Transverse colon (tissue), 4 donors: Measurements from ENCODE around the gene ADRB1. TPM values are rescaled to one million over a fixed set of nuclear protein-coding genes. Genes with fewer than 3 reads are reported as not detected.

Source experiments
- DNase-seq: peaks from one replicate; pipeline ENCODE4 v3.0.0-alpha.2; 2019
- H3K27ac ChIP-seq, 4 donors: fragments of 200-600 bp; sonication (generic); 2 replicates each; pipeline ENCODE4 v1.5.1; 2016 to 2018; ENCODE audit warnings: inconsistent platforms in 4 of 4
- H3K27me3 ChIP-seq: fragments of 200-600 bp; sonication (generic); 2 replicates; pipeline ENCODE4 v1.5.1; 2017; ENCODE audit warnings: inconsistent platforms
- H3K36me3 ChIP-seq, 4 donors: fragments of 200-600 bp; sonication (generic); 2 replicates each; pipeline ENCODE4 v1.5.1; 2017 to 2019; ENCODE audit warnings: inconsistent platforms in 4 of 4
- H3K4me1 ChIP-seq, 4 donors: fragments of 200-600 bp; sonication (generic); 2 replicates each; pipeline ENCODE4 v1.5.1; 2017 to 2020; ENCODE audit warnings: inconsistent platforms in 4 of 4
- H3K4me3 ChIP-seq, 4 donors: fragments of 200-600 bp; sonication (generic); 1 replicate in 1 of 4; 2 replicates in 3 of 4; pipeline versions ENCODE4 v1.5.1 to v1.6.1; 2017 to 2019; ENCODE audit warnings: inconsistent platforms in 4 of 4
- H3K9me3 ChIP-seq, 2 donors: fragments of 200-600 bp; sonication (generic); 2 replicates each; pipeline ENCODE4 v1.5.1; 2017 to 2019; ENCODE audit warnings: inconsistent platforms in 2 of 2
- EP300 ChIP-seq: sonication (generic); formaldehyde crosslinking; IDR thresholded peaks from one replicate; pipeline ENCODE4 v1.6.1; 2017; ENCODE audit warnings: antibody characterized with exemption, low read depth
- POLR2A ChIP-seq: fragments of 450-650 bp; IDR thresholded peaks from one replicate; pipeline ENCODE4 v1.6.1; 2016; ENCODE audit warnings: antibody characterized with exemption, mild to moderate bottlenecking, moderate library complexity
- POLR2AphosphoS5 ChIP-seq, 3 donors: sonication (generic); formaldehyde crosslinking; IDR thresholded peaks; one replicate each; pipeline ENCODE4 v1.6.1; 2016; ENCODE audit warnings: antibody characterized with exemption in 3 of 3
- WGBS, 2 donors: methylation state at CpG; one replicate each; pipeline ENCODE4 v1.1.5; 2018; ENCODE audit warnings: low coverage in 1 of 2; 5-methylcytosine and 5-hydroxymethylcytosine counted together
- in situ Hi-C, 4 donors: fragments of 200-750 bp; cut with MboI; loops; one replicate each; pipeline versions ENCODE4 v1.15.0 to v1.15.1; 2017; ENCODE audit warnings: low sequenced_read_pairs in 3 of 4, low pct_ligation_motif_present in 1 of 4, low pct_unique_long_range_greater_than_20kb in 1 of 4
- intact Hi-C: fragments of 100-400 bp; cut with DNase I; formaldehyde crosslinking; loops from one replicate; pipeline ENCODE4 v1.15.1; 2023; ENCODE audit warnings: low total_unique reads
- total RNA-seq, 4 donors: library from RNA; depleted of rRNA; stranded (reverse); fragments of >200 nt; gene quantifications; one replicate each; pipeline ENCODE4 v1.1.0, GENCODE V29; 2016
- TF ChIP-seq, protein P1 (sequence below), 5 experiments: fragments of 200-600 bp in 3 of 5; fragments of 450-650 bp in 2 of 5; sonication (generic) in 3 of 5; IDR thresholded peaks; 1 replicate in 2 of 5; 2 replicates in 3 of 5; pipeline ENCODE4 v1.5.1; 2016 to 2017; ENCODE audit warnings: antibody characterized with exemption in 5 of 5, inconsistent platforms in 3 of 5, mild to moderate bottlenecking in 2 of 5, moderate library complexity in 1 of 5

The ADRB1 gene
- total RNA-seq, 4 donors from 2014 or later = 1.2 to 1.9 (median 1.4) TPM; not detected in 1

DNA sequence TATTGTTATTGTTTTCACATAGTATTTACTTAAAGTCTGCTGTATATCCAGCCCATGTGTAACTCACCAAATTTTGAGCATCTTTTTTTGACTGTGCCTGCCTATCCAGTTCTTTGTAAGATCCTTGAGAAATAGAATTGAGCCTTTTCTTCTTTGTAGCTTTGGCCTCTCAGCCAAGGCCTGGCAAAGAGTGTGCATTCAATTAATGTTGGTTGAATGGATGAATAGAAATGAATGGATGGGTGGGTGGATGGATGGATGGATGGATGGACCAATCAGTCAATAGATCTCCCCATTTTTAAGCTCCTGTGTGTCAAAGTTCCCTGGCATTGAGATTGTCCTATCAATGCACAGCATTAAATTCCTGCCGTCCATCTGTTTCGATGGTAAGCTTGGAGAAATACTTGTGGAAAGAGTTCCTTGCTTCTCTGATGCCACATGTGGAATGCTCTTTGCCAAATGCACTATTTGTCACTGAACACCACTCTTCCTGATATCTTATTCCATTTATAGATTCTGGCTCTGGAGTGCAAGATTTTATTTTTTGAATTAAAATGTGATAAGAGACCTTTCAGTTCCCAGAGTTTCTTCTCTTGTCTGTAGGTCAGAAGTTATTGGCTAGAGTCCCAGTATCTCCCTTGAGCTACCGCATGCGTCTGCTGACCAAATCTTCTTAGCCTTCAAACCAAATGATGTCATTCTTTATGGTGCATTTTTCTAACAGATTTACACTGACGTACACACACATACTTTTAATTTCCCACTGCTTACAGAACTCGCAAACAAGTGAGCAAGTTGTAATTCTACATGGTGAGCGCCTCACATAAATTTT lies 20.7 kb upstream of the ADRB1 start:
- no peak overlapping the region for H3K4me3 ChIP-seq
- in situ Hi-C loops = no loop called here
- H3K27ac ChIP-seq = no peak overlapping the region
- no peaks in the 10 kb centered on the region for H3K36me3 ChIP-seq
- no peaks in the 10 kb centered on the region for H3K27me3 ChIP-seq
- TF ChIP-seq EP300 = no peak
- TF ChIP-seq POLR2AphosphoS5 (IDR thresholded peaks at IDR 0.05) = no peak
- TF ChIP-seq POLR2A = no peak
- TF ChIP-seq, protein P1, sequence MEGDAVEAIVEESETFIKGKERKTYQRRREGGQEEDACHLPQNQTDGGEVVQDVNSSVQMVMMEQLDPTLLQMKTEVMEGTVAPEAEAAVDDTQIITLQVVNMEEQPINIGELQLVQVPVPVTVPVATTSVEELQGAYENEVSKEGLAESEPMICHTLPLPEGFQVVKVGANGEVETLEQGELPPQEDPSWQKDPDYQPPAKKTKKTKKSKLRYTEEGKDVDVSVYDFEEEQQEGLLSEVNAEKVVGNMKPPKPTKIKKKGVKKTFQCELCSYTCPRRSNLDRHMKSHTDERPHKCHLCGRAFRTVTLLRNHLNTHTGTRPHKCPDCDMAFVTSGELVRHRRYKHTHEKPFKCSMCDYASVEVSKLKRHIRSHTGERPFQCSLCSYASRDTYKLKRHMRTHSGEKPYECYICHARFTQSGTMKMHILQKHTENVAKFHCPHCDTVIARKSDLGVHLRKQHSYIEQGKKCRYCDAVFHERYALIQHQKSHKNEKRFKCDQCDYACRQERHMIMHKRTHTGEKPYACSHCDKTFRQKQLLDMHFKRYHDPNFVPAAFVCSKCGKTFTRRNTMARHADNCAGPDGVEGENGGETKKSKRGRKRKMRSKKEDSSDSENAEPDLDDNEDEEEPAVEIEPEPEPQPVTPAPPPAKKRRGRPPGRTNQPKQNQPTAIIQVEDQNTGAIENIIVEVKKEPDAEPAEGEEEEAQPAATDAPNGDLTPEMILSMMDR (IDR thresholded peaks at IDR 0.05) = no peak
- intact Hi-C loops = no loop called here
- peaks cover 0 to 12% (median 3%) of the 10 kb centered on the region in 4 donors for H3K4me1 ChIP-seq
- H3K9me3 ChIP-seq = no peaks in the 10 kb centered on the region
- no peak for DNase-seq
- 78 to 85% methylated on average over 6 to 7 of the region's 7 CpGs for WGBS, 2 donors

DNA sequence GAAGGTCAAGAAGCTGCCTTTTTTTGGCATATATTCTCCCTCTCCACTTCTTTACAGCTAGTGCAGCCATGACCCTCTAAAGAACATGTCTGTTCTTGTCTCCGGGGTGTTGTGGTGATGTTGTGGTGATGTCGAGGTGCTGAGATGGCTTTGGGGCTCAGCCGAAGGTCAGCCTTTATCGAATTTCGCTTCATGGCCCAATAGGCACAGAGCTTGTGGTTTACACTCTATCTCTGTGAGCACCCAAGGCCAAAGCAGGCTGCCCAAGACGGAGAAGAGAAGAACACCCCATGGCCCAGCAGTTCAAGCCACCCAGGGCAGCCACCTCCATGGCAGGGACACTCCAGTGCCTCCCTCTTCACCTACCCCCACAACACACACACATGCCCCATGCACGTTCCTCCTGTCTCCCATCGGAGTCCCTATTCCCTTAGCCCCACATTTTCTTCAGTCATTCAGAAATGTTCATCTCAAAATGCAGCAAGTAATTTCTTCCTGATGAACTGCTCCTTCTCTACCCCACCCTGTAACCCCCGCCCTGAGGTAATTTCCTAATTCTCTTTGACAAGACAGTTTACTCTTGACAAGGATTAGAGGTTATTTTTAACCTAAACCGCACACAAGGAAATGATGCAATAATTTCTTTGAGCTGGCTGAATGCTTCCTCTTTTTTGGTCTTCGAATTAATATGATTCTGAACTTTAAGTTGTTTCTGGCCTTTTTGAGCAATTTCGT lies 18.6 kb upstream of the ADRB1 start:
- intact Hi-C loops (no loop called here), in situ Hi-C loops (no loop called here)
- no peak overlapping the region for H3K27ac ChIP-seq

DNA sequence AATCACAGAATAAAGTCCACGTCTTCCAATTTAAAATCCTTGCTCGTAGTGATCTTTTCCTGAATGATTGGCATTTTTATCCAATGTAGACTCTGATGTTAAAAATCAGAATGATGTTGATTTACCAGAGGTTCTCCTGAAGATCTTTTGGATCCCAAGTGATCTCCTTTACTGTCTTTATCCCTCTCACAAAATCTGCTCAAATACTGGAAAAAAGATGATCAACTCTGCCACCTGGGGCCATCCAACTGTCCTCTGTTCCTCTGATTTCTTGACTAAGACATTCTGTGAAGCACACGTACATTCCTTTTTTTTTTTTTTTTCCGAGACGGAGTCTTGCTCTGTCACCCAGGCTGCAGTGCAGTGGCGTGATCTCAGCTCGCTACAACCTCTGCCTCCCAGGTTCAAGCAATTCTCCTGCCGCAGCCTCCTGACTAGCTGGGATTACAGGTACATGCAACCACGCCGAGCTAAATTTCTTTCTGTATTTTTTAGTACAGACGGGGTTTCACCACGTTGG lies 18.0 kb upstream of the ADRB1 start:
- in situ Hi-C loops (no loop called here), intact Hi-C loops (no loop called here)
- no peak overlapping the region for H3K4me3 ChIP-seq
- DNase-seq = no peak
- TF ChIP-seq POLR2A (no peak), EP300 (no peak), POLR2AphosphoS5 (IDR thresholded peaks at IDR 0.05) (no peak)
- TF ChIP-seq, protein P1 (IDR thresholded peaks at IDR 0.05) = no peak
- 71 to 87% methylated on average over 3 to 12 of the region's 12 CpGs for WGBS, 2 donors
- H3K4me1 ChIP-seq = peaks cover 0 to 12% (median 3%) of the 10 kb centered on the region in 4 donors
- H3K36me3 ChIP-seq = no peaks in the 10 kb centered on the region
- H3K27me3 ChIP-seq = no peaks in the 10 kb centered on the region
- no peaks in the 10 kb centered on the region for H3K9me3 ChIP-seq
- H3K27ac ChIP-seq = no peak overlapping the region

More for the DNA sequence above, 18.6 kb upstream of the ADRB1 start:
- H3K4me3 ChIP-seq = no peak overlapping the region
- TF ChIP-seq, protein P1 (IDR thresholded peaks at IDR 0.05) = no peak
- TF ChIP-seq POLR2AphosphoS5 (IDR thresholded peaks at IDR 0.05) = no peak
- TF ChIP-seq POLR2A = no peak
- no peak for TF ChIP-seq EP300
- H3K27me3 ChIP-seq = no peaks in the 10 kb centered on the region
- H3K9me3 ChIP-seq = no peaks in the 10 kb centered on the region
- no peaks in the 10 kb centered on the region for H3K36me3 ChIP-seq
- 35 to 73% methylated on average over 3 to 12 of the region's 12 CpGs for WGBS, 2 donors
- H3K4me1 ChIP-seq = peaks cover 0 to 12% (median 3%) of the 10 kb centered on the region in 4 donors
- DNase-seq = no peak
